GM12878 (cell line): ENCODE results near the gene SPDL1. TPM values are rescaled to one million over a fixed set of nuclear protein-coding genes. Genes with fewer than 3 reads are reported as not detected.
A peak's percentile ranks its signal among the peaks of the same experiment; 100 is the strongest.

Experiments
- ATAC-seq: fragments of 200-7000 bp; cut with Tn5 transposase; 3 replicates; pipeline ENCODE4 v1.9.1; 2020; ENCODE audit warnings: mild to moderate bottlenecking, moderate library complexity
- BruUV-seq: library from RNA; stranded (reverse); fragments of 400-500 nt; replicated peaks from 2 replicates; lab custom pipeline; 2021; lab: Mats Ljungman, UMichigan
- CTCF ChIA-PET: fragments of 300-600 bp; sonication (Branson Sonifier 250); formaldehyde crosslinking; extraction: SDS; loops from one replicate; lab custom pipeline; 2021; ENCODE audit warnings: inconsistent platforms; lab: Yijun Ruan, JAX
- POLR2A ChIA-PET: fragments of 350-600 bp; formaldehyde crosslinking; extraction: SDS; loops from one replicate; lab custom pipeline; 2021; ENCODE audit warnings: inconsistent platforms; lab: Charles Lee
- RAD21 ChIA-PET: fragments of 300-600 bp; sonication (Branson Sonifier 250); formaldehyde crosslinking; loops from one replicate; lab custom pipeline; 2023; ENCODE audit warnings: antibody characterized with exemption; ENCODE audit not compliant: unreplicated experiment; lab: Charles Lee
- SMC1A ChIA-PET: fragments of 300-600 bp; sonication (Branson Sonifier 250); formaldehyde crosslinking; loops from one replicate; lab custom pipeline; 2023; ENCODE audit not compliant: unreplicated experiment, uncharacterized antibody; lab: Charles Lee
- DNase-seq: peaks from one replicate; pipeline ENCODE4 v3.0.0-alpha.2; 2011; ENCODE audit warnings: low read depth, low spot score
- FAIRE-seq: peaks from 3 replicates; lab custom pipeline; 2011; peaks lifted over from hg19 to GRCh38; lab: Jason Lieb, UNC
- H2AFZ ChIP-seq: 2 replicates; pipeline ENCODE4 v1.6.0; 2011; ENCODE audit warnings: low read depth, low read length, control low read depth; ENCODE audit not compliant: control insufficient read depth
- H3K27ac ChIP-seq: 2 replicates; pipeline ENCODE4 v1.5.1; 2011; ENCODE audit warnings: control low read depth; ENCODE audit not compliant: control insufficient read depth, insufficient read depth
- H3K27me3 ChIP-seq, 2 experiments: replicated peaks in 1 of 2; 2 replicates each; pipeline versions ENCODE4 v1.6.0 to v1.6.1; 2011; ENCODE audit warnings: low read length in 1 of 2; ENCODE audit not compliant: control insufficient read depth in 2 of 2, insufficient read depth in 2 of 2
- H3K36me3 ChIP-seq, 2 experiments: 2 replicates each; pipeline ENCODE4 v1.5.1; 2011; ENCODE audit warnings: low read length in 1 of 2; ENCODE audit not compliant: control insufficient read depth in 2 of 2, insufficient read depth in 2 of 2
- H3K4me1 ChIP-seq: 2 replicates; pipeline ENCODE4 v1.6.1; 2011; ENCODE audit warnings: mild to moderate bottlenecking, low read length, moderate library complexity, mixed read lengths; ENCODE audit not compliant: control insufficient read depth, insufficient read depth
- H3K4me2 ChIP-seq: 2 replicates; pipeline ENCODE4 v1.6.0; 2011; ENCODE audit warnings: control low read depth; ENCODE audit not compliant: control insufficient read depth, insufficient read depth
- H3K4me3 ChIP-seq: fragments of 200-600 bp; sonication (generic); 2 replicates; pipeline ENCODE4 v1.5.1; 2016
- H3K79me2 ChIP-seq: 2 replicates; pipeline ENCODE4 v1.6.0; 2011; ENCODE audit warnings: low read length; ENCODE audit not compliant: control insufficient read depth, insufficient read depth
- H3K9ac ChIP-seq: 2 replicates; pipeline ENCODE4 v1.8.0; 2011; ENCODE audit warnings: low read length, control low read depth, mixed read lengths; ENCODE audit not compliant: control insufficient read depth, insufficient read depth
- H3K9me3 ChIP-seq: replicated peaks from 3 replicates; pipeline ENCODE4 v1.5.1; 2011; ENCODE audit warnings: mild to moderate bottlenecking, low read length; ENCODE audit not compliant: control insufficient read depth, insufficient read depth
- H4K20me1 ChIP-seq: 2 replicates; pipeline ENCODE4 v1.6.0; 2011; ENCODE audit not compliant: control insufficient read depth, insufficient read depth
- CUX1 ChIP-seq: IDR thresholded peaks from 2 replicates; pipeline ENCODE4 v1.6.1; 2012; ENCODE audit warnings: improper control_type of control experiment, low read depth, low read length; ENCODE audit not compliant: insufficient replicate concordance
- JUNB ChIP-seq: IDR thresholded peaks from 2 replicates; pipeline ENCODE4 v1.6.1; 2016; ENCODE audit warnings: antibody characterized with exemption, mild to moderate bottlenecking
- MLLT1 ChIP-seq: fragments of 450-650 bp; IDR thresholded peaks from 2 replicates; pipeline ENCODE4 v1.6.1; 2016; ENCODE audit warnings: mild to moderate bottlenecking
- MXI1 ChIP-seq: fragments of 150-350 bp; IDR thresholded peaks from 2 replicates; pipeline ENCODE4 v1.6.1; 2011; ENCODE audit warnings: low read depth, mild to moderate bottlenecking, inconsistent platforms, low read length, improper control_type of control experiment
- PKNOX1 ChIP-seq: fragments of 450-650 bp; IDR thresholded peaks from 2 replicates; pipeline ENCODE4 v1.6.1; 2016; ENCODE audit warnings: mild to moderate bottlenecking
- POLR2A ChIP-seq: IDR thresholded peaks from 2 replicates; pipeline ENCODE4 v1.6.1; 2011; ENCODE audit warnings: low read depth, mild to moderate bottlenecking, low read length
- RAD21 ChIP-seq: IDR thresholded peaks from 2 replicates; pipeline ENCODE4 v1.6.1; 2011; ENCODE audit warnings: mild to moderate bottlenecking, low read depth, low read length, moderate library complexity; ENCODE audit not compliant: insufficient read depth
- RUNX3 ChIP-seq: IDR thresholded peaks from 2 replicates; pipeline ENCODE4 v1.6.1; 2012; ENCODE audit warnings: low read length, inconsistent platforms
- SMC3 ChIP-seq: IDR thresholded peaks from 2 replicates; pipeline ENCODE4 v1.6.1; 2011; ENCODE audit warnings: low read length, improper control_type of control experiment, borderline replicate concordance
- TARDBP ChIP-seq: IDR thresholded peaks from 2 replicates; pipeline ENCODE4 v1.6.1; 2016; ENCODE audit warnings: borderline replicate concordance
- ZBTB4 ChIP-seq: fragments of 450-650 bp; formaldehyde crosslinking; IDR thresholded peaks from 2 replicates; pipeline ENCODE4 v1.4.0; 2022; ENCODE audit warnings: mild to moderate bottlenecking, moderate library complexity
- ZNF24 ChIP-seq: fragments of 450-650 bp; IDR thresholded peaks from 2 replicates; pipeline ENCODE4 v1.6.1; 2017; ENCODE audit warnings: antibody characterized with exemption, mild to moderate bottlenecking
- WGBS: methylation state at CpG from one replicate; pipeline ENCODE4 v1.1.6; 2016; ENCODE audit warnings: low lambda C conversion rate; ENCODE audit not compliant: insufficient replicate concordance, insufficient coverage; ENCODE audit errors: missing lambda C conversion rate; 5-methylcytosine and 5-hydroxymethylcytosine counted together
- in situ Hi-C: fragments of 300-500 bp; cut with MboI; formaldehyde crosslinking; loops from 9 replicates; pipeline ENCODE4 v1.14.3; 2018; ENCODE audit warnings: mixed read lengths
- intact Hi-C: fragments of 100-400 bp; cut with micrococcal nuclease; formaldehyde crosslinking; loops from one replicate; pipeline ENCODE4 v1.14.2; 2022; ENCODE audit not compliant: unreplicated experiment
- polyA plus RNA-seq, 11 experiments: library from polyadenylated mRNA; depleted of rRNA in 4 of 11; unstranded in 6 of 11; stranded (reverse) in 5 of 11; fragments of >200 nt; fragmentation: Nextera tagmentation in 4 of 11; fragmentation: Illumina TruSeq in 1 of 11; extraction: Ambion mirVana in 4 of 11; extraction: Trizol in 1 of 11; gene quantifications; 1 replicate in 1 of 11; 2 replicates in 10 of 11; pipeline versions ENCODE4 v1.2.1 to v1.2.3, GENCODE V29; 2011 to 2016; ENCODE audit warnings: inconsistent platforms in 2 of 11, missing spikeins in 2 of 11, low read depth in 1 of 11
- total RNA-seq, 4 experiments: library from RNA; depleted of rRNA in 3 of 4; stranded (reverse); fragments of >200 nt in 3 of 4; fragmentation: Illumina TruSeq in 1 of 4; extraction: Trizol in 1 of 4; gene quantifications; 2 replicates each; pipeline versions ENCODE4 v1.2.1 to v1.2.3, GENCODE V29; 2013 to 2021

SPDL1 gene
- total and polyA plus RNA-seq, 10 of the 15 experiments (the other 5 are each of a cell fraction or from before 2014, with no cell fraction given) = 34.2 to 69.9 (median 46.0) TPM

GRCh38 chr5:169544264-169544950 lies 39.2 kb upstream of the SPDL1 start:
- H3K4me2 ChIP-seq = no peak overlapping the region
- H3K27ac ChIP-seq = no peak overlapping the region
- SMC1A ChIA-PET = interaction anchor here (0.8 to 1.6 kb wide), 2 partner anchors 9 to 11 kb away, joined by 3 to 4 read pairs; no protein-coding TSS in a partner anchor
- no peaks in the 10 kb centered on the region for H3K36me3 ChIP-seq
- DNase-seq (no peak), ATAC-seq (peak; percentile 69), FAIRE-seq (no peak)
- H3K9ac ChIP-seq = no peak overlapping the region
- BruUV-seq = no TSS peak
- no peaks in the 10 kb centered on the region for H3K79me2 ChIP-seq
- H3K9me3 ChIP-seq = no peaks in the 10 kb centered on the region
- no peaks in the 10 kb centered on the region for H3K4me1 ChIP-seq
- POLR2A ChIA-PET = no interaction called here
- RAD21 ChIA-PET = interaction anchor here (0.8 kb wide), 1 partner anchor 39 kb away, joined by 3 read pairs; the partner anchor contains the start of gene SPDL1
- H4K20me1 ChIP-seq = no peaks in the 10 kb centered on the region
- H2AFZ ChIP-seq = no peak overlapping the region
- no peaks in the 10 kb centered on the region for H3K27me3 ChIP-seq
- in situ Hi-C loops (no loop called here), intact Hi-C loops (no loop called here)
- WGBS = 0% methylated on average over 2 of the region's 2 CpGs
- no peak overlapping the region for H3K4me3 ChIP-seq
- CTCF ChIA-PET = interaction anchor here (0.8 to 1.2 kb wide), 3 partner anchors 39 to 596 kb away, joined by 3 to 5 read pairs (median 3); partner anchors contain the start of gene SPDL1
- peak; percentile 36; the same call in 1 of the 2 replicates for TF ChIP-seq RUNX3
- TF ChIP-seq CUX1 = peak; percentile 26
- no peak for TF ChIP-seq POLR2A
- TF ChIP-seq PKNOX1 = no peak
- TF ChIP-seq SMC3 = no peak
- TF ChIP-seq ZNF24 = no peak
- no peak for TF ChIP-seq RAD21
- TF ChIP-seq ZBTB4 = no peak
- TF ChIP-seq MLLT1 = no peak
- TF ChIP-seq JUNB = peak; percentile 67
- no peak for TF ChIP-seq TARDBP
- TF ChIP-seq MXI1 = no peak
